AG08395 (cell line): ENCODE data around the gene CDC42BPA.

Experiments
- DNase-seq: peaks from one replicate; pipeline ENCODE4 v3.0.0; 2012; ENCODE audit warnings: mixed read lengths, low spot score

CDC42BPA gene

GRCh38 chr1:226946841-226947240 is 371.5 kb downstream of the CDC42BPA start:
- DNase-seq = no peak

- DNase-seq = no peak
Observed at GRCh38 chr1:226946285-226946684, 372.0 kb downstream of the CDC42BPA start.

GRCh38 chr1:226945858-226946245 is 372.4 kb downstream of the CDC42BPA start:
- no peak for DNase-seq

- DNase-seq = no peak
Observed at GRCh38 chr1:226945106-226945857, 373.0 kb downstream of the CDC42BPA start.

- no peak for DNase-seq
Observed at GRCh38 chr1:226943927-226944326, 374.4 kb downstream of the CDC42BPA start.

GRCh38 chr1:226943156-226943555 is 375.1 kb downstream of the CDC42BPA start:
- DNase-seq = peak; percentile 12

- DNase-seq = no peak
Observed at GRCh38 chr1:226942392-226942791, 375.9 kb downstream of the CDC42BPA start.

- DNase-seq = no peak
Observed at GRCh38 chr1:226940806-226941067, 377.6 kb downstream of the CDC42BPA start.

GRCh38 chr1:226940029-226940805 is 378.1 kb downstream of the CDC42BPA start, which contains the start of gene COQ8A:
TSS of gene COQ8A (plus strand) at chr1:226940294. CDS start at chr1:226961386, 21,092 bp downstream.
- DNase-seq = peak; percentile 99
